DMS79 treated with DMSO at 0.1 percent for 48 hours (cell line): Measurements from ENCODE around the gene LAIR2.
A peak's percentile ranks its signal among the peaks of the same experiment; 100 is the strongest.
"Not testable (repeated sequence)": the region's sequence is repeated elsewhere in the genome, so short reads cannot be mapped to it uniquely, and the experiment has no call there.

Experiments used
- DNase-seq: peaks from one replicate; lab custom pipeline; 2025; lab: John Stamatoyannopoulos, UW

The LAIR2 gene

GRCh38 chr19:54464630-54465425 lies 37.8 kb upstream of the LAIR2 start:
- peak; percentile 39 for DNase-seq

GRCh38 chr19:54465426-54466109 lies 37.1 kb upstream of the LAIR2 start:
- no peak for DNase-seq

GRCh38 chr19:54466110-54466480 lies 36.5 kb upstream of the LAIR2 start:
- DNase-seq = not testable (repeated sequence)

GRCh38 chr19:54469496-54469934 lies 33.1 kb upstream of the LAIR2 start:
- peak; percentile 6 for DNase-seq

GRCh38 chr19:54470276-54470887 lies 32.2 kb upstream of the LAIR2 start:
- no peak for DNase-seq

- DNase-seq = peak; percentile 10
Measured at GRCh38 chr19:54470991-54471782, 31.4 kb upstream of the LAIR2 start.

GRCh38 chr19:54473071-54473891 lies 29.4 kb upstream of the LAIR2 start, which contains the start of gene CDC42EP5:
Gene CDC42EP5 (minus strand): TSS chr19:54473296. CDS start chr19:54465547, 7,749 bp downstream.
- DNase-seq = no peak

GRCh38 chr19:54473892-54474372 lies 28.7 kb upstream of the LAIR2 start:
- no peak for DNase-seq

GRCh38 chr19:54475706-54476105 lies 26.9 kb upstream of the LAIR2 start:
- DNase-seq = no peak

- no peak for DNase-seq
Measured at GRCh38 chr19:54477650-54478049, 25.0 kb upstream of the LAIR2 start.

GRCh38 chr19:54478677-54479266 lies 23.9 kb upstream of the LAIR2 start:
- peak; percentile 12 for DNase-seq

- DNase-seq = no peak
Measured at GRCh38 chr19:54480051-54480450, 22.6 kb upstream of the LAIR2 start.

- DNase-seq = peak; percentile 60
Measured at GRCh38 chr19:54481326-54481930, 21.2 kb upstream of the LAIR2 start.

GRCh38 chr19:54482889-54483288 lies 19.7 kb upstream of the LAIR2 start:
- no peak for DNase-seq

- DNase-seq = no peak
Measured at GRCh38 chr19:54484451-54484850, 18.2 kb upstream of the LAIR2 start.

GRCh38 chr19:54485851-54486250 lies 16.8 kb upstream of the LAIR2 start:
- DNase-seq = no peak

- DNase-seq = no peak
Measured at GRCh38 chr19:54489341-54489740, 13.3 kb upstream of the LAIR2 start.

- no peak for DNase-seq
Measured at GRCh38 chr19:54489766-54490165, 12.9 kb upstream of the LAIR2 start.

GRCh38 chr19:54492568-54492967 lies 10.1 kb upstream of the LAIR2 start:
- no peak for DNase-seq

GRCh38 chr19:54493056-54493455 lies 9.6 kb upstream of the LAIR2 start:
- DNase-seq = not testable (repeated sequence)
